ENCODE results near the gene CUL9.

CUL9 gene

GRCh38 chr6:43246301-43247113, 64.5 kb downstream of the CUL9 start:
- H3K9ac ChIP-seq (ENCODE audit: low read depth, low read length), result peak overlapping the region; percentile 54
- peak overlapping the region; percentile 62 for H3K27ac ChIP-seq (ENCODE audit: low read depth, low read length)

GRCh38 chr6:43247114-43247999, 65.4 kb downstream of the CUL9 start:
- Histone ChIP-seq H3K4me3 (ENCODE audit: low read depth, low read length) (peak overlapping the region; percentile 80), H3K27me3 (ENCODE audit: control insufficient read depth, insufficient read depth, low read length) (peaks cover 43% of the 10 kb centered on the region), H3K36me3 (ENCODE audit: control insufficient read depth, insufficient read depth, low read length) (no peaks in the 10 kb centered on the region), H3K9ac (ENCODE audit: low read depth, low read length) (no peak overlapping the region), H3K4me1 (ENCODE audit: control insufficient read depth, insufficient read depth, low read length) (no peaks in the 10 kb centered on the region; the same call in 1 of the 2 replicates), H3K27ac (ENCODE audit: low read depth, low read length) (no peak overlapping the region), H3K9me3 (ENCODE audit: control insufficient read depth, insufficient read depth, low read length) (no peaks in the 10 kb centered on the region)

More at GRCh38 chr6:43246301-43247113, 64.5 kb downstream of the CUL9 start:
- Histone ChIP-seq H3K4me1 (ENCODE audit: control insufficient read depth, insufficient read depth, low read length) (no peaks in the 10 kb centered on the region; the same call in 1 of the 2 replicates), H3K4me3 (ENCODE audit: low read depth, low read length) (peak overlapping the region; percentile 80), H3K9me3 (ENCODE audit: control insufficient read depth, insufficient read depth, low read length) (no peaks in the 10 kb centered on the region), H3K36me3 (ENCODE audit: control insufficient read depth, insufficient read depth, low read length) (no peaks in the 10 kb centered on the region), H3K27me3 (ENCODE audit: control insufficient read depth, insufficient read depth, low read length) (peaks cover 52% of the 10 kb centered on the region)

GRCh38 chr6:43248101-43248500, 66.1 kb downstream of the CUL9 start:
- Histone ChIP-seq H3K9ac (ENCODE audit: low read depth, low read length) (no peak overlapping the region), H3K27ac (ENCODE audit: low read depth, low read length) (no peak overlapping the region), H3K4me1 (ENCODE audit: control insufficient read depth, insufficient read depth, low read length) (no peaks in the 10 kb centered on the region; the same call in 1 of the 2 replicates), H3K36me3 (ENCODE audit: control insufficient read depth, insufficient read depth, low read length) (no peaks in the 10 kb centered on the region), H3K9me3 (ENCODE audit: control insufficient read depth, insufficient read depth, low read length) (no peaks in the 10 kb centered on the region), H3K4me3 (ENCODE audit: low read depth, low read length) (peak overlapping the region; percentile 80), H3K27me3 (ENCODE audit: control insufficient read depth, insufficient read depth, low read length) (peaks cover 36% of the 10 kb centered on the region)

- no peak overlapping the region for H3K27ac ChIP-seq (ENCODE audit: low read depth, low read length)
- no peaks in the 10 kb centered on the region; the same call in 1 of the 2 replicates for H3K4me1 ChIP-seq (ENCODE audit: control insufficient read depth, insufficient read depth, low read length)
- peaks cover 30% of the 10 kb centered on the region for H3K27me3 ChIP-seq (ENCODE audit: control insufficient read depth, insufficient read depth, low read length)
- H3K9ac ChIP-seq (ENCODE audit: low read depth, low read length), result no peak overlapping the region
- H3K4me3 ChIP-seq (ENCODE audit: low read depth, low read length), result no peak overlapping the region
- H3K9me3 ChIP-seq (ENCODE audit: control insufficient read depth, insufficient read depth, low read length), result no peaks in the 10 kb centered on the region
- H3K36me3 ChIP-seq (ENCODE audit: control insufficient read depth, insufficient read depth, low read length), result no peaks in the 10 kb centered on the region
These were observed 66.8 kb downstream of the CUL9 start for GRCh38 chr6:43248791-43249190.

GRCh38 chr6:43250992-43251373, 69.0 kb downstream of the CUL9 start:
- no peak overlapping the region for H3K4me3 ChIP-seq (ENCODE audit: low read depth, low read length)

GRCh38 chr6:43253401-43253800, 71.4 kb downstream of the CUL9 start:
- H3K36me3 ChIP-seq (ENCODE audit: control insufficient read depth, insufficient read depth, low read length), result no peaks in the 10 kb centered on the region
- no peaks in the 10 kb centered on the region for H3K27me3 ChIP-seq (ENCODE audit: control insufficient read depth, insufficient read depth, low read length)
- H3K4me3 ChIP-seq (ENCODE audit: low read depth, low read length), result no peak overlapping the region
- no peak overlapping the region for H3K27ac ChIP-seq (ENCODE audit: low read depth, low read length)
- H3K9me3 ChIP-seq (ENCODE audit: control insufficient read depth, insufficient read depth, low read length), result no peaks in the 10 kb centered on the region
- H3K9ac ChIP-seq (ENCODE audit: low read depth, low read length), result no peak overlapping the region
- no peaks in the 10 kb centered on the region for H3K4me1 ChIP-seq (ENCODE audit: control insufficient read depth, insufficient read depth, low read length)

More at GRCh38 chr6:43250992-43251373, 69.0 kb downstream of the CUL9 start:
- H3K27me3 ChIP-seq (ENCODE audit: control insufficient read depth, insufficient read depth, low read length), result peaks cover 8% of the 10 kb centered on the region
- no peaks in the 10 kb centered on the region; the same call in 1 of the 2 replicates for H3K4me1 ChIP-seq (ENCODE audit: control insufficient read depth, insufficient read depth, low read length)
- H3K27ac ChIP-seq (ENCODE audit: low read depth, low read length), result no peak overlapping the region
- no peaks in the 10 kb centered on the region for H3K9me3 ChIP-seq (ENCODE audit: control insufficient read depth, insufficient read depth, low read length)
- no peak overlapping the region for H3K9ac ChIP-seq (ENCODE audit: low read depth, low read length)
- no peaks in the 10 kb centered on the region for H3K36me3 ChIP-seq (ENCODE audit: control insufficient read depth, insufficient read depth, low read length)

- H3K4me3 ChIP-seq (ENCODE audit: low read depth, low read length), result no peak overlapping the region
- H3K27ac ChIP-seq (ENCODE audit: low read depth, low read length), result no peak overlapping the region
- no peak overlapping the region for H3K9ac ChIP-seq (ENCODE audit: low read depth, low read length)
- no peaks in the 10 kb centered on the region for H3K36me3 ChIP-seq (ENCODE audit: control insufficient read depth, insufficient read depth, low read length)
- H3K4me1 ChIP-seq (ENCODE audit: control insufficient read depth, insufficient read depth, low read length), result no peaks in the 10 kb centered on the region
- H3K27me3 ChIP-seq (ENCODE audit: control insufficient read depth, insufficient read depth, low read length), result no peaks in the 10 kb centered on the region
- no peaks in the 10 kb centered on the region for H3K9me3 ChIP-seq (ENCODE audit: control insufficient read depth, insufficient read depth, low read length)
These were observed 72.3 kb downstream of the CUL9 start for GRCh38 chr6:43254138-43254817.

- Histone ChIP-seq H3K9me3 (ENCODE audit: control insufficient read depth, insufficient read depth, low read length) (no peaks in the 10 kb centered on the region), H3K27ac (ENCODE audit: low read depth, low read length) (no peak overlapping the region), H3K4me1 (ENCODE audit: control insufficient read depth, insufficient read depth, low read length) (no peaks in the 10 kb centered on the region), H3K36me3 (ENCODE audit: control insufficient read depth, insufficient read depth, low read length) (no peaks in the 10 kb centered on the region), H3K9ac (ENCODE audit: low read depth, low read length) (no peak overlapping the region), H3K4me3 (ENCODE audit: low read depth, low read length) (no peak overlapping the region), H3K27me3 (ENCODE audit: control insufficient read depth, insufficient read depth, low read length) (no peaks in the 10 kb centered on the region)
These were observed 72.8 kb downstream of the CUL9 start for GRCh38 chr6:43254846-43255245.

GRCh38 chr6:43255408-43256054, 73.5 kb downstream of the CUL9 start:
- no peak overlapping the region for H3K9ac ChIP-seq (ENCODE audit: low read depth, low read length)
- H3K4me1 ChIP-seq (ENCODE audit: control insufficient read depth, insufficient read depth, low read length), result no peaks in the 10 kb centered on the region
- no peaks in the 10 kb centered on the region for H3K27me3 ChIP-seq (ENCODE audit: control insufficient read depth, insufficient read depth, low read length)
- no peaks in the 10 kb centered on the region for H3K36me3 ChIP-seq (ENCODE audit: control insufficient read depth, insufficient read depth, low read length)
- H3K4me3 ChIP-seq (ENCODE audit: low read depth, low read length), result no peak overlapping the region
- no peak overlapping the region for H3K27ac ChIP-seq (ENCODE audit: low read depth, low read length)
- H3K9me3 ChIP-seq (ENCODE audit: control insufficient read depth, insufficient read depth, low read length), result no peaks in the 10 kb centered on the region

GRCh38 chr6:43256670-43257366, 74.8 kb downstream of the CUL9 start:
- Histone ChIP-seq H3K27me3 (ENCODE audit: control insufficient read depth, insufficient read depth, low read length) (no peaks in the 10 kb centered on the region), H3K36me3 (ENCODE audit: control insufficient read depth, insufficient read depth, low read length) (no peaks in the 10 kb centered on the region), H3K4me1 (ENCODE audit: control insufficient read depth, insufficient read depth, low read length) (no peaks in the 10 kb centered on the region), H3K9me3 (ENCODE audit: control insufficient read depth, insufficient read depth, low read length) (no peaks in the 10 kb centered on the region), H3K4me3 (ENCODE audit: low read depth, low read length) (no peak overlapping the region), H3K9ac (ENCODE audit: low read depth, low read length) (no peak overlapping the region), H3K27ac (ENCODE audit: low read depth, low read length) (no peak overlapping the region)

Measured in HUES48 (cell line).